Urinary bladder (tissue), 4 donors: Measurements from ENCODE around the gene PNPLA7. TPM values are rescaled to one million over a fixed set of nuclear protein-coding genes. Genes with fewer than 3 reads are reported as not detected.
A peak's percentile ranks its signal among the peaks of the same experiment; 100 is the strongest.

Experiments used
- DNase-seq: peaks from one replicate; pipeline ENCODE4 v3.0.0-alpha.2; 2015; ENCODE audit errors: extremely low spot score
- H3K27ac ChIP-seq: one replicate; pipeline ENCODE4 v1.5.1; 2013; ENCODE audit warnings: low read depth, mild to moderate bottlenecking, moderate library complexity
- H3K36me3 ChIP-seq: one replicate; pipeline ENCODE4 v1.6.1; 2013; ENCODE audit warnings: mild to moderate bottlenecking, moderate library complexity; ENCODE audit not compliant: insufficient read depth
- H3K4me1 ChIP-seq: one replicate; pipeline ENCODE4 v1.6.1; 2013; ENCODE audit warnings: mild to moderate bottlenecking, moderate library complexity; ENCODE audit not compliant: insufficient read depth
- H3K4me3 ChIP-seq: one replicate; pipeline ENCODE4 v1.5.1; 2013; ENCODE audit warnings: low read depth, low read length
- WGBS: extraction: QIAGEN DNeasy Blood & Tissue Kit; methylation state at CpG from one replicate; pipeline ENCODE4 v1.1.7; 2013; 5-methylcytosine and 5-hydroxymethylcytosine counted together
- polyA plus RNA-seq: library from polyadenylated mRNA; stranded (reverse); fragments of 200-250 nt; gene quantifications from one replicate; pipeline ENCODE4 v1.2.3, GENCODE V29; 2013
- total RNA-seq: library from RNA; depleted of rRNA; stranded (reverse); fragments of >200 nt; gene quantifications from one replicate; pipeline ENCODE4 v1.2.3, GENCODE V29; 2014
- donor health status: healthy with polysubstance abuse.
- donor health status: healthy.

PNPLA7 gene
- total and polyA plus RNA-seq, 2 donors, result 1.1 to 6.4 TPM

- H3K4me1 ChIP-seq, result no peaks in the 10 kb centered on the region
- no peak overlapping the region for H3K4me3 ChIP-seq
- no peak overlapping the region for H3K27ac ChIP-seq
- DNase-seq, result no peak
- WGBS, result 75% methylated on average over 27 of the region's 27 CpGs
- H3K36me3 ChIP-seq, result no peaks in the 10 kb centered on the region
Measured at GRCh38 chr9:137447722-137448601, 102.2 kb downstream of the PNPLA7 start.

- no peak overlapping the region for H3K4me3 ChIP-seq
- no peaks in the 10 kb centered on the region for H3K36me3 ChIP-seq
- 75% methylated on average over 21 of the region's 21 CpGs for WGBS
- DNase-seq, result no peak
- H3K27ac ChIP-seq, result no peak overlapping the region
- H3K4me1 ChIP-seq, result no peaks in the 10 kb centered on the region
Measured at GRCh38 chr9:137446851-137447471, 103.2 kb downstream of the PNPLA7 start.

GRCh38 chr9:137445930-137446431 lies 104.2 kb downstream of the PNPLA7 start:
- Histone ChIP-seq H3K36me3 (no peaks in the 10 kb centered on the region), H3K4me3 (no peak overlapping the region), H3K4me1 (peaks cover 4% of the 10 kb centered on the region), H3K27ac (no peak overlapping the region)
- WGBS, result 59% methylated on average over 19 of the region's 19 CpGs
- no peak for DNase-seq

GRCh38 chr9:137445275-137445807 lies 104.9 kb downstream of the PNPLA7 start:
- no peak overlapping the region for H3K4me3 ChIP-seq
- WGBS, result 21% methylated on average over 14 of the region's 14 CpGs
- H3K4me1 ChIP-seq, result peaks cover 4% of the 10 kb centered on the region

GRCh38 chr9:137444106-137444790 lies 106.0 kb downstream of the PNPLA7 start:
- Histone ChIP-seq H3K4me3 (no peak overlapping the region), H3K36me3 (no peaks in the 10 kb centered on the region), H3K27ac (no peak overlapping the region), H3K4me1 (peaks cover 4% of the 10 kb centered on the region)
- 86% methylated on average over 14 of the region's 14 CpGs for WGBS
- no peak for DNase-seq

More at GRCh38 chr9:137445275-137445807, 104.9 kb downstream of the PNPLA7 start:
- DNase-seq, result no peak
- Histone ChIP-seq H3K27ac (no peak overlapping the region), H3K36me3 (no peaks in the 10 kb centered on the region)

- peak overlapping the region; percentile 27 for H3K4me3 ChIP-seq
- WGBS, result 14% methylated on average over 7 of the region's 7 CpGs
Measured at GRCh38 chr9:137441935-137442321, 108.3 kb downstream of the PNPLA7 start.

GRCh38 chr9:137441289-137441934 lies 108.8 kb downstream of the PNPLA7 start, which contains the start of gene ENTPD8:
TSS of gene ENTPD8 (minus strand) at chr9:137441357. CDS start at chr9:137438285, 3,072 bp downstream.
- 1% methylated on average over 62 of the region's 62 CpGs for WGBS
- no peak within 1 kb of the TSS for H3K27ac ChIP-seq
- peaks cover 4% of the 10 kb centered on the region for H3K4me1 ChIP-seq
- no peak for DNase-seq
- H3K36me3 ChIP-seq, result no peaks in the 10 kb centered on the region
- peak within 1 kb of the TSS; percentile 27 for H3K4me3 ChIP-seq

More at GRCh38 chr9:137441935-137442321, 108.3 kb downstream of the PNPLA7 start:
- Histone ChIP-seq H3K4me1 (peaks cover 4% of the 10 kb centered on the region), H3K36me3 (no peaks in the 10 kb centered on the region), H3K27ac (no peak overlapping the region)
- DNase-seq, result no peak

- no peak overlapping the region for H3K27ac ChIP-seq
- H3K36me3 ChIP-seq, result no peaks in the 10 kb centered on the region
- WGBS, result 75% methylated on average over 18 of the region's 18 CpGs
- no peak for DNase-seq
- H3K4me1 ChIP-seq, result peaks cover 4% of the 10 kb centered on the region
- no peak overlapping the region for H3K4me3 ChIP-seq
Measured at GRCh38 chr9:137439158-137439714, 111.0 kb downstream of the PNPLA7 start.

- WGBS, result 86% methylated on average over 22 of the region's 22 CpGs
- Histone ChIP-seq H3K36me3 (no peaks in the 10 kb centered on the region), H3K4me3 (no peak overlapping the region), H3K27ac (no peak overlapping the region), H3K4me1 (peaks cover 4% of the 10 kb centered on the region)
- no peak for DNase-seq
Measured at GRCh38 chr9:137438591-137439157, 111.5 kb downstream of the PNPLA7 start.

GRCh38 chr9:137437691-137438590 lies 112.3 kb downstream of the PNPLA7 start:
- WGBS, result 82% methylated on average over 40 of the region's 40 CpGs
- no peak overlapping the region for H3K27ac ChIP-seq
- peaks cover 4% of the 10 kb centered on the region for H3K4me1 ChIP-seq
- no peak for DNase-seq
- H3K4me3 ChIP-seq, result no peak overlapping the region
- no peaks in the 10 kb centered on the region for H3K36me3 ChIP-seq

- no peak for DNase-seq
- 84% methylated on average over 24 of the region's 24 CpGs for WGBS
- Histone ChIP-seq H3K4me1 (peaks cover 4% of the 10 kb centered on the region), H3K27ac (no peak overlapping the region), H3K36me3 (no peaks in the 10 kb centered on the region), H3K4me3 (no peak overlapping the region)
Measured at GRCh38 chr9:137436761-137437600, 113.2 kb downstream of the PNPLA7 start.
